GM23338 (cell line): ENCODE measurements around the gene CDH4. TPM values are rescaled to one million over a fixed set of nuclear protein-coding genes. Genes with fewer than 3 reads are reported as not detected.

ENCODE experiments used
- ATAC-seq: fragments of 200-7000 bp; cut with Tn5 transposase; 3 replicates; pipeline ENCODE4 v1.9.1; 2020
- DNase-seq: peaks from one replicate; pipeline ENCODE4 v3.0.0-alpha.2; 2015; ENCODE audit warnings: low spot score
- H2AFZ ChIP-seq: fragments of 200-600 bp; sonication (generic); 2 replicates; pipeline ENCODE4 v1.8.0; 2016; ENCODE audit warnings: antibody characterized with exemption, mild to moderate bottlenecking, moderate library complexity
- H3F3A ChIP-seq: fragments of 200-600 bp; sonication (generic); replicated peaks from 2 replicates; pipeline ENCODE4 v1.8.0; 2017; ENCODE audit warnings: antibody characterized with exemption, mixed run types, low read depth
- H3K27ac ChIP-seq: fragments of 200-600 bp; sonication (generic); 2 replicates; pipeline ENCODE4 v1.6.1; 2016; ENCODE audit warnings: low read depth
- H3K27me3 ChIP-seq: fragments of 200-600 bp; sonication (generic); 2 replicates; pipeline ENCODE4 v1.8.0; 2016; ENCODE audit warnings: mild to moderate bottlenecking, mixed run types, moderate library complexity; ENCODE audit not compliant: insufficient read depth
- H3K36me3 ChIP-seq: fragments of 200-600 bp; sonication (generic); 2 replicates; pipeline ENCODE4 v1.8.0; 2016; ENCODE audit warnings: mild to moderate bottlenecking; ENCODE audit not compliant: insufficient read depth
- H3K4me1 ChIP-seq: fragments of 200-600 bp; sonication (generic); 2 replicates; pipeline ENCODE4 v1.8.0; 2016; ENCODE audit warnings: mild to moderate bottlenecking, moderate library complexity; ENCODE audit not compliant: insufficient read depth
- H3K4me2 ChIP-seq: fragments of 200-600 bp; sonication (generic); 2 replicates; pipeline ENCODE4 v1.7.1; 2017; ENCODE audit warnings: mixed run types
- H3K4me3 ChIP-seq: fragments of 200-600 bp; sonication (generic); 2 replicates; pipeline ENCODE4 v1.6.1; 2016; ENCODE audit warnings: mixed run types
- H3K79me2 ChIP-seq: fragments of 200-600 bp; sonication (generic); replicated peaks from 2 replicates; pipeline ENCODE4 v1.8.0; 2017; ENCODE audit warnings: mild to moderate bottlenecking; ENCODE audit not compliant: insufficient read depth
- H3K9me2 ChIP-seq: fragments of 200-600 bp; sonication (generic); 2 replicates; pipeline ENCODE4 v1.8.0; 2017; ENCODE audit not compliant: insufficient read depth
- H4K20me1 ChIP-seq: fragments of 200-600 bp; sonication (generic); replicated peaks from 2 replicates; pipeline ENCODE4 v1.8.0; 2017; ENCODE audit warnings: mild to moderate bottlenecking; ENCODE audit not compliant: insufficient read depth
- H3K27ac Mint-ChIP-seq: 2 replicates; pipeline ENCODE4 v1.8.0; 2020; ENCODE audit warnings: inconsistent platforms, mild to moderate bottlenecking, moderate library complexity, mixed read lengths
- H3K27me3 Mint-ChIP-seq: 3 replicates; pipeline ENCODE4 v1.8.0; 2022; ENCODE audit warnings: low read depth, mild to moderate bottlenecking, moderate library complexity, mixed read lengths, inconsistent platforms; ENCODE audit not compliant: insufficient read depth, poor library complexity
- H3K36me3 Mint-ChIP-seq: 3 replicates; pipeline ENCODE4 v1.8.0; 2021; ENCODE audit warnings: low read depth, mild to moderate bottlenecking, inconsistent platforms, moderate library complexity, mixed read lengths
- H3K4me1 Mint-ChIP-seq: 3 replicates; pipeline ENCODE4 v1.8.0; 2020; ENCODE audit warnings: mild to moderate bottlenecking, inconsistent platforms, mixed read lengths
- H3K4me3 Mint-ChIP-seq: 3 replicates; pipeline ENCODE4 v1.8.0; 2021; ENCODE audit warnings: moderate library complexity, mild to moderate bottlenecking, inconsistent platforms, mixed read lengths
- H3K9me3 Mint-ChIP-seq: 3 replicates; pipeline ENCODE4 v1.8.0; 2020; ENCODE audit warnings: moderate library complexity, mild to moderate bottlenecking, inconsistent platforms, mixed read lengths
- CREB1 ChIP-seq: fragments of 250-450 bp; sonication (Bioruptor Pico); IDR thresholded peaks from 2 replicates; pipeline ENCODE4 v1.5.0; 2020; ENCODE audit warnings: low read depth, mild to moderate bottlenecking, moderate library complexity
- EZH2 ChIP-seq: fragments of 200-600 bp; sonication (generic); IDR thresholded peaks from one replicate; pipeline ENCODE4 v1.8.0; 2017; ENCODE audit warnings: antibody characterized with exemption, mild to moderate bottlenecking, low read depth; ENCODE audit not compliant: unreplicated experiment
- EZH2phosphoT487 ChIP-seq: fragments of 200-600 bp; sonication (generic); IDR thresholded peaks from one replicate; pipeline ENCODE4 v1.8.1; 2018; ENCODE audit warnings: antibody characterized with exemption; ENCODE audit not compliant: unreplicated experiment
- JUNB ChIP-seq: IDR thresholded peaks from one replicate; pipeline ENCODE4 v1.6.1; 2016; ENCODE audit warnings: antibody characterized with exemption; ENCODE audit not compliant: unreplicated experiment
- NANOG ChIP-seq: IDR thresholded peaks from 2 replicates; pipeline ENCODE4 v1.6.1; 2016; ENCODE audit warnings: antibody characterized with exemption, borderline replicate concordance
- STAT1 ChIP-seq: IDR thresholded peaks from one replicate; pipeline ENCODE4 v1.6.1; 2016; ENCODE audit warnings: antibody characterized with exemption; ENCODE audit not compliant: unreplicated experiment
- polyA plus RNA-seq: library from polyadenylated mRNA; unstranded; fragments of >200 nt; fragmentation: Nextera tagmentation; extraction: Ambion mirVana; gene quantifications from 2 replicates; pipeline ENCODE4 v1.2.1, GENCODE V29; 2016
- total RNA-seq: library from RNA; depleted of rRNA; stranded (reverse); fragments of >200 nt; shearing (Covaris generic); gene quantifications from 2 replicates; pipeline ENCODE4 v1.2.3, GENCODE V29; 2014
- TF ChIP-seq, protein P1 (sequence below): IDR thresholded peaks from one replicate; pipeline ENCODE4 v1.6.1; 2018; ENCODE audit warnings: antibody characterized with exemption; ENCODE audit not compliant: unreplicated experiment
- TF ChIP-seq, protein P2 (sequence below), 2 experiments: fragments of 200-600 bp in 1 of 2; sonication (generic) in 1 of 2; conservative IDR thresholded peaks; 2 replicates each; pipeline versions ENCODE4 v1.5.1 to v1.6.1; 2016 to 2017; ENCODE audit warnings: antibody characterized with exemption in 2 of 2, low read depth in 2 of 2, mild to moderate bottlenecking in 2 of 2, moderate library complexity in 1 of 2
- TF ChIP-seq, protein P3 (sequence below): IDR thresholded peaks from 2 replicates; pipeline ENCODE4 v1.6.1; 2016; ENCODE audit warnings: antibody characterized with exemption

Gene CDH4
- total and polyA plus RNA-seq, 2 experiments from 2014 or later: 1.2 to 4.2 TPM

DNA sequence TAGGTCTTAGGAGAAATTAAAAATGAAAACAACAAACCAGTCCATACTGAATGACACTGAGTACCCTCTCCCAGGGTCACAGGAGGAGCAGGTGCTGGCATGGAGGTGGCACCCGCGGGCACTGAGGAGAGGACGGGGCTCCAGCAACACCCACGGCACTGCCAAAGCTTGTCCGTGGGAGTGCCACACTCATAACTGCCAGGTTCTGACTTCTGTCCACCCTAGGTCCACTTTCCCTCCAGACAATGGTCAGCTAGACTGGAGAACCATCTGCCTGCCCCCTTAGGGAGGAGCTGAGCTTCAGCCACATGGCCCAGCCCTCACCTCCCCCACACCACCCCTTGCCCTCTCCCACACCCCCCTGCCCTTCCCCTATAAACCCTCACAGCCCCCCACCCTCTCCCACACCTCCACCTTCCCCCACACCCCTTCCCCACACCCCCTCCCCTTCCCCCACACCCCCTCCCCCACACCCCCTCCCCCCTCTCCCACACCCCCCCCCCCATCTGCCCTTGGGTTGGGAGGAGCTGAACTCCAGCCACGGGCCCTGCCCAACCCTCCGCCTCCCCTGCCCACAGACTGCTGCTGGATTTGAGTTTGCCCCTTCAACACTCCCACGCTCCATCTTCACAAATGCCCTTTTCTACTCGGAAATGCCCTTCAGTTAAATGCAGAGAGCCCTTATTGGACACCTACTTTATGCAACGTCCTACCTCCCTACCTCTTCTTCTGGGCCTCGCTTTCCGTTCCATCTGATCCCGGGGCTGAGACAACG, 684.1 kb downstream of the CDH4 start:
- Histone ChIP-seq H3K4me2 (no peak overlapping the region), H4K20me1 (no peaks in the 10 kb centered on the region), H3K9me2 (no peaks in the 10 kb centered on the region), H3F3A (no peaks in the 10 kb centered on the region), H3K79me2 (no peaks in the 10 kb centered on the region), H3K4me3 (no peak overlapping the region), H3K27ac (no peak overlapping the region), H3K27me3 (no peaks in the 10 kb centered on the region), H3K4me1 (no peaks in the 10 kb centered on the region), H3K36me3 (no peaks in the 10 kb centered on the region), H2AFZ (no peak overlapping the region)
- Mint-ChIP-seq H3K9me3 (no peaks in the 10 kb centered on the region; the same call in 2 of the 3 replicates), H3K4me3 (no peak overlapping the region), H3K36me3 (no peaks in the 10 kb centered on the region; the same call in 2 of the 3 replicates), H3K27ac (no peak overlapping the region), H3K27me3 (peaks cover 15% of the 10 kb centered on the region), H3K4me1 (peaks cover 27% of the 10 kb centered on the region)
- ATAC-seq (no peak), DNase-seq (no peak)
- TF ChIP-seq CREB1 (CRISPR knock-in tag) (no peak), EZH2 (no peak), NANOG (no peak), JUNB (no peak), STAT1 (no peak), EZH2phosphoT487 (no peak)
- TF ChIP-seq, protein P1, sequence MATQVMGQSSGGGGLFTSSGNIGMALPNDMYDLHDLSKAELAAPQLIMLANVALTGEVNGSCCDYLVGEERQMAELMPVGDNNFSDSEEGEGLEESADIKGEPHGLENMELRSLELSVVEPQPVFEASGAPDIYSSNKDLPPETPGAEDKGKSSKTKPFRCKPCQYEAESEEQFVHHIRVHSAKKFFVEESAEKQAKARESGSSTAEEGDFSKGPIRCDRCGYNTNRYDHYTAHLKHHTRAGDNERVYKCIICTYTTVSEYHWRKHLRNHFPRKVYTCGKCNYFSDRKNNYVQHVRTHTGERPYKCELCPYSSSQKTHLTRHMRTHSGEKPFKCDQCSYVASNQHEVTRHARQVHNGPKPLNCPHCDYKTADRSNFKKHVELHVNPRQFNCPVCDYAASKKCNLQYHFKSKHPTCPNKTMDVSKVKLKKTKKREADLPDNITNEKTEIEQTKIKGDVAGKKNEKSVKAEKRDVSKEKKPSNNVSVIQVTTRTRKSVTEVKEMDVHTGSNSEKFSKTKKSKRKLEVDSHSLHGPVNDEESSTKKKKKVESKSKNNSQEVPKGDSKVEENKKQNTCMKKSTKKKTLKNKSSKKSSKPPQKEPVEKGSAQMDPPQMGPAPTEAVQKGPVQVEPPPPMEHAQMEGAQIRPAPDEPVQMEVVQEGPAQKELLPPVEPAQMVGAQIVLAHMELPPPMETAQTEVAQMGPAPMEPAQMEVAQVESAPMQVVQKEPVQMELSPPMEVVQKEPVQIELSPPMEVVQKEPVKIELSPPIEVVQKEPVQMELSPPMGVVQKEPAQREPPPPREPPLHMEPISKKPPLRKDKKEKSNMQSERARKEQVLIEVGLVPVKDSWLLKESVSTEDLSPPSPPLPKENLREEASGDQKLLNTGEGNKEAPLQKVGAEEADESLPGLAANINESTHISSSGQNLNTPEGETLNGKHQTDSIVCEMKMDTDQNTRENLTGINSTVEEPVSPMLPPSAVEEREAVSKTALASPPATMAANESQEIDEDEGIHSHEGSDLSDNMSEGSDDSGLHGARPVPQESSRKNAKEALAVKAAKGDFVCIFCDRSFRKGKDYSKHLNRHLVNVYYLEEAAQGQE: no peak
- TF ChIP-seq, protein P2, sequence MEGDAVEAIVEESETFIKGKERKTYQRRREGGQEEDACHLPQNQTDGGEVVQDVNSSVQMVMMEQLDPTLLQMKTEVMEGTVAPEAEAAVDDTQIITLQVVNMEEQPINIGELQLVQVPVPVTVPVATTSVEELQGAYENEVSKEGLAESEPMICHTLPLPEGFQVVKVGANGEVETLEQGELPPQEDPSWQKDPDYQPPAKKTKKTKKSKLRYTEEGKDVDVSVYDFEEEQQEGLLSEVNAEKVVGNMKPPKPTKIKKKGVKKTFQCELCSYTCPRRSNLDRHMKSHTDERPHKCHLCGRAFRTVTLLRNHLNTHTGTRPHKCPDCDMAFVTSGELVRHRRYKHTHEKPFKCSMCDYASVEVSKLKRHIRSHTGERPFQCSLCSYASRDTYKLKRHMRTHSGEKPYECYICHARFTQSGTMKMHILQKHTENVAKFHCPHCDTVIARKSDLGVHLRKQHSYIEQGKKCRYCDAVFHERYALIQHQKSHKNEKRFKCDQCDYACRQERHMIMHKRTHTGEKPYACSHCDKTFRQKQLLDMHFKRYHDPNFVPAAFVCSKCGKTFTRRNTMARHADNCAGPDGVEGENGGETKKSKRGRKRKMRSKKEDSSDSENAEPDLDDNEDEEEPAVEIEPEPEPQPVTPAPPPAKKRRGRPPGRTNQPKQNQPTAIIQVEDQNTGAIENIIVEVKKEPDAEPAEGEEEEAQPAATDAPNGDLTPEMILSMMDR (conservative IDR thresholded peaks at IDR 0.05; ENCODE audit: low read depth in 2 of 2): no peak
- TF ChIP-seq, protein P3, sequence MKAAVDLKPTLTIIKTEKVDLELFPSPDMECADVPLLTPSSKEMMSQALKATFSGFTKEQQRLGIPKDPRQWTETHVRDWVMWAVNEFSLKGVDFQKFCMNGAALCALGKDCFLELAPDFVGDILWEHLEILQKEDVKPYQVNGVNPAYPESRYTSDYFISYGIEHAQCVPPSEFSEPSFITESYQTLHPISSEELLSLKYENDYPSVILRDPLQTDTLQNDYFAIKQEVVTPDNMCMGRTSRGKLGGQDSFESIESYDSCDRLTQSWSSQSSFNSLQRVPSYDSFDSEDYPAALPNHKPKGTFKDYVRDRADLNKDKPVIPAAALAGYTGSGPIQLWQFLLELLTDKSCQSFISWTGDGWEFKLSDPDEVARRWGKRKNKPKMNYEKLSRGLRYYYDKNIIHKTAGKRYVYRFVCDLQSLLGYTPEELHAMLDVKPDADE: no peak
